Measurements from ENCODE around the gene ATOH1.
A peak's percentile ranks its signal among the peaks of the same experiment; 100 is the strongest.

Gene ATOH1, protein sequence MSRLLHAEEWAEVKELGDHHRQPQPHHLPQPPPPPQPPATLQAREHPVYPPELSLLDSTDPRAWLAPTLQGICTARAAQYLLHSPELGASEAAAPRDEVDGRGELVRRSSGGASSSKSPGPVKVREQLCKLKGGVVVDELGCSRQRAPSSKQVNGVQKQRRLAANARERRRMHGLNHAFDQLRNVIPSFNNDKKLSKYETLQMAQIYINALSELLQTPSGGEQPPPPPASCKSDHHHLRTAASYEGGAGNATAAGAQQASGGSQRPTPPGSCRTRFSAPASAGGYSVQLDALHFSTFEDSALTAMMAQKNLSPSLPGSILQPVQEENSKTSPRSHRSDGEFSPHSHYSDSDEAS

GRCh38 chr4:93828332-93828994, at the start of gene ATOH1:
ATOH1 (plus strand) TSS chr4:93828753; CDS start chr4:93828927, 174 bp downstream.
- DNase-seq: peak; percentile 71

- no peak for DNase-seq
Measured at GRCh38 chr4:93779228-93779627, 49.3 kb upstream of the ATOH1 start.

- no peak for DNase-seq
Measured at GRCh38 chr4:93780080-93780479, 48.5 kb upstream of the ATOH1 start.

DNA sequence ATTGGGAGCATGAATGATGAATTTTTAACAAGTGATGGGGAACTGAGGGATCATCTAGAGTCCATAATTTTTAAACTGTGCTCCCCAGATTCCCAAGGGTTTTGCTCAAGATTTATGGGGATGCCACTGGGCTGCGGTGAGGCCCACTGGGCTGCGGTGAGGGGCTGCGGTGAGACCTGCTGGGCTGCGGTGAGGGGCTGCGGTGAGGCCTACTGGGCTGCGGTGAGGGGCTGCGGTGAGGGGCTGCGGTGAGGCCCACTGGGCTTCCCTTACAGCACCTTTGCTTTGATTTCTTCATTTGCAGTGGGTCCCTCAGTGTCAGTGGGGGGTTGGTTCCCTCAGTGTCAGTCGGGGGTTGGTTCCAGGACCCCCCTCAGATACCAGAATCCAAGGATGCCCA, 47.4 kb upstream of the ATOH1 start:
- DNase-seq: no peak

DNA sequence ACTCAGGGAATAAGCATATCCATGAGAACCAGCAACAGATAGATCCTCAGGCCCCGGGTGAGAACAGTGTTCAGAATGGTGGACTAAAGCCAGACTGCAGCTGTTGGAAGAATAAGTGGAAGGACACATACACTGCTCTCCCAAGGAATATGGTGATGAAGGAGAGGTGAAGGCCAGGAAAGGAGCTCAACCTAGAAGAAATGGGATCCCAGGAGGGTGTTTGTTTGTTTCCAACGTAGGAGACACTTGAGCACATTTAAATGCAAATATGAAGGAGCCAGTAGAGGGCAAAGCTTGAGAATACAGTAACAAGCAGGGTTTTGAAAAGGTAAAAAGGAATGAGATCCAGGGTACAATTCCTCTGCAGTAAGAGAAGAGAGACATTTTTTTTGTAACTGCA, 42.4 kb upstream of the ATOH1 start:
- DNase-seq: no peak

- no peak for DNase-seq
Measured at GRCh38 chr4:93788712-93789111, 39.8 kb upstream of the ATOH1 start.

GRCh38 chr4:93791570-93792195, 36.9 kb upstream of the ATOH1 start:
- DNase-seq: peak; percentile 66

DNA sequence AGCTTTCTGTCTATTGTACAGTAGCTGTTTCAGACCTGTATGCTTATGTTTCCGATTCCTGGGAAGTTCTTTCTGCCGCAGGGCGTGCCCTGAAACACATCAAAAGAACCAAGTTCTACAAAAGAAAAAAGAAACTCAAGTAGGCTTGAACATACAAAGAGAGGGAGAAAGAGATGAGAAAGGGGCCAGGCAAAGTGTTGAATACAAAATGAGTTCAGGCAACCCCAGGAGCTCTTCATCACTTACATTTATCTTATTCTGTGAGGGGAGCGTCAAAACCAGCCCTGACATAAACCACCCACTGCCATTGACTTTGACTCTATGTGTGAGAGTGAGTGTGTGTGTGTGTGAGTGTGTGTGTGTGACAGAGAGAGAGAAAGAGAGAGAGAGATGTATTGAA, 26.5 kb upstream of the ATOH1 start:
- no peak for DNase-seq

DNA sequence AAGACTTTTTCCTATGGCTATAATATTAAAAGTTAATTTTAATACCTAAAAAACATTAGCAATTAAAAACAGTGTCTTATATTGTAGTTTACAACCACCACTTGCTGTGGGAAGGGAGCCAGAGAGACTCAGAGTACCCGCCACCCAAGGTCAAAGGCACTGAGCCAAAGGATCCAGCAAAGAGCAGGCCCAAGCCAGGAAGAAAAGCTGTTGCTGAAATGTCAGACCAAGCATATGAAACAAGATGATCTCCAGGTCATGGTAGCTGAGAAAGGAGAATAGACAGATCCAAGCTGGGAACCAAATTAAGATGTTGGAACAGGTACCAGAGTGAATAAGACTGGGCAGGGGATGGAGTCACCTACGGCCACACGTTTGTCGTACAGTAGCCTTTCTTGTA, 18.8 kb upstream of the ATOH1 start:
- no peak for DNase-seq

- no peak for DNase-seq
Measured at GRCh38 chr4:93810340-93810992, 18.1 kb upstream of the ATOH1 start.

- no peak for DNase-seq
Measured at GRCh38 chr4:93813092-93813491, 15.5 kb upstream of the ATOH1 start.

- DNase-seq: no peak
Measured at GRCh38 chr4:93814141-93814540, 14.4 kb upstream of the ATOH1 start.

- DNase-seq: no peak
Measured at GRCh38 chr4:93814722-93815121, 13.8 kb upstream of the ATOH1 start.

DNA sequence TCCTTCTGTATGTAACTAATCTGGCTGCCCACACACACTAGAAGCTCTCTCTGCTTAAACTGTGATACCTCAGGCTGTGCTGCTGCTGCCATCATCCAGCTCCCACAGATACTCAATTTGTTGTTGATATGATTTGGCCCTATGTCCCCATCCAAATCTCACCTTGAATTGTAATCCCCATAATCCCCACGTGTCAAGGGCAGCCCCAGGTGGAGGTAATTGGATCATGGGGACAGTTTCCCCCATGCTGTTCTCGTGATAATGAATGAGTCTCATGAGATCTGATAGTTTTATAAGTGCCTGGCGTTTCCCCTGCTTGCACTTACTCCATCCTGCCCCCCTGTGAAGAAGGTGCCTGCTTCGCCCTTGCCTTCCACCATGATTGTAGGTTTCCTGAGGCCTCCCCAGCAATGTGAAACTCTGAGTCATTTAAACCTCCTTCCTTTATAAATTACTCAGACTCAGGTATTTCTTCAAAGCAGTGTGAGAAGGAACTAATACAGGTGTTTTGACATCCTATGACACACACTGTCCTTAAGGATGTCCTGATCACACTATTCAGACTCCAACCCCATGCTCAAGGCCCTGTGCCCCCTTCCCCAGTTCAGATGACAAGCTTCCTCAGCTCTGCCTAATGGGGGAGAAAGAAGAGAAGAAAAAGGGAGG, 2.9 kb upstream of the ATOH1 start:
- DNase-seq: no peak

- DNase-seq: peak; percentile 58
Measured at GRCh38 chr4:93827272-93827947, 1.1 kb upstream of the ATOH1 start.

DNA sequence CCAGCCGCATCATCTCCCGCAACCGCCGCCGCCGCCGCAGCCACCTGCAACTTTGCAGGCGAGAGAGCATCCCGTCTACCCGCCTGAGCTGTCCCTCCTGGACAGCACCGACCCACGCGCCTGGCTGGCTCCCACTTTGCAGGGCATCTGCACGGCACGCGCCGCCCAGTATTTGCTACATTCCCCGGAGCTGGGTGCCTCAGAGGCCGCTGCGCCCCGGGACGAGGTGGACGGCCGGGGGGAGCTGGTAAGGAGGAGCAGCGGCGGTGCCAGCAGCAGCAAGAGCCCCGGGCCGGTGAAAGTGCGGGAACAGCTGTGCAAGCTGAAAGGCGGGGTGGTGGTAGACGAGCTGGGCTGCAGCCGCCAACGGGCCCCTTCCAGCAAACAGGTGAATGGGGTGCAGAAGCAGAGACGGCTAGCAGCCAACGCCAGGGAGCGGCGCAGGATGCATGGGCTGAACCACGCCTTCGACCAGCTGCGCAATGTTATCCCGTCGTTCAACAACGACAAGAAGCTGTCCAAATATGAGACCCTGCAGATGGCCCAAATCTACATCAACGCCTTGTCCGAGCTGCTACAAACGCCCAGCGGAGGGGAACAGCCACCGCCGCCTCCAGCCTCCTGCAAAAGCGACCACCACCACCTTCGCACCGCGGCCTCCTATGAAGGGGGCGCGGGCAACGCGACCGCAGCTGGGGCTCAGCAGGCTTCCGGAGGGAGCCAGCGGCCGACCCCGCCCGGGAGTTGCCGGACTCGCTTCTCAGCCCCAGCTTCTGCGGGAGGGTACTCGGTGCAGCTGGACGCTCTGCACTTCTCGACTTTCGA, 654 bp downstream of the ATOH1 start:
- peak; percentile 63 for DNase-seq

- no peak for DNase-seq
Measured at GRCh38 chr4:93829820-93830687, 1.5 kb downstream of the ATOH1 start.

- no peak for DNase-seq
Measured at GRCh38 chr4:93831716-93832496, 3.4 kb downstream of the ATOH1 start.

- DNase-seq: peak; percentile 67
Measured at GRCh38 chr4:93834249-93835066, 5.9 kb downstream of the ATOH1 start.
